Kidney epithelial cell (primary cell): ENCODE results near the gene NFYC. TPM values are rescaled to one million over a fixed set of nuclear protein-coding genes. Genes with fewer than 3 reads are reported as not detected.

Experiments
- DNase-seq: peaks from one replicate; pipeline ENCODE4 v3.0.0-alpha.2; 2010; ENCODE audit warnings: low read depth
- H3K27me3 ChIP-seq: 2 replicates; pipeline ENCODE4 v1.6.0; 2011; ENCODE audit warnings: low read length; ENCODE audit not compliant: control insufficient read depth, insufficient read depth
- H3K36me3 ChIP-seq: 2 replicates; pipeline ENCODE4 v1.5.1; 2011; ENCODE audit warnings: low read length; ENCODE audit not compliant: control insufficient read depth, insufficient read depth
- H3K4me3 ChIP-seq: 2 replicates; pipeline ENCODE4 v1.5.1; 2011; ENCODE audit warnings: low read depth, mild to moderate bottlenecking, control low read depth, low read length
- total RNA-seq: library from RNA; depleted of rRNA; stranded (reverse); fragments of >200 nt; gene quantifications from 2 replicates; pipeline ENCODE4 v1.2.3, GENCODE V29; 2015
- TF ChIP-seq, protein P1 (sequence below): IDR thresholded peaks from 2 replicates; pipeline ENCODE4 v1.5.1; 2011; ENCODE audit warnings: mild to moderate bottlenecking, moderate library complexity, low read length, control low read depth, inconsistent platforms; ENCODE audit not compliant: insufficient read depth, poor library complexity, severe bottlenecking

NFYC gene
- total RNA-seq, 1 donor from 2014 or later: 44.4 TPM

DNA sequence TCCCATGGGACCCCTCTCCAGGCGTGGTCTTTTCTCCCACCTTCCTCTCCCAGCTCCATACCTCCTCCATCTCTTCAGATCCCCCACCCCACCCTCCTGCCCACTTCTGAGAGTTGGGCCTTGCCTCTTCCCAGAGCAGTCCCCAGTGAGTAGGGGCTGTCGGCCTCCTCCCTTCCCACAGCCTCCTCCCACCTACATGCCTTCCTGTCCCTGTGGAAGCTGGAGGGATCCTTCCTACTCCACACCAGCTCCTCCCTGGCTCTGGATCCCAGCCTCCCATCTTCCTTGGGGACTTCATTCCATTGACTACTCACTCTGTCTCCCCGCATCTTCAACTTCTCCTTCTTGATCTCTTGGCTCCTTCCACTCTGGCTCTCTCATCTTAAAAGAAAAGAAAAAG lies 116.9 kb downstream of the NFYC start:
- no peak for DNase-seq
- TF ChIP-seq, protein P1, sequence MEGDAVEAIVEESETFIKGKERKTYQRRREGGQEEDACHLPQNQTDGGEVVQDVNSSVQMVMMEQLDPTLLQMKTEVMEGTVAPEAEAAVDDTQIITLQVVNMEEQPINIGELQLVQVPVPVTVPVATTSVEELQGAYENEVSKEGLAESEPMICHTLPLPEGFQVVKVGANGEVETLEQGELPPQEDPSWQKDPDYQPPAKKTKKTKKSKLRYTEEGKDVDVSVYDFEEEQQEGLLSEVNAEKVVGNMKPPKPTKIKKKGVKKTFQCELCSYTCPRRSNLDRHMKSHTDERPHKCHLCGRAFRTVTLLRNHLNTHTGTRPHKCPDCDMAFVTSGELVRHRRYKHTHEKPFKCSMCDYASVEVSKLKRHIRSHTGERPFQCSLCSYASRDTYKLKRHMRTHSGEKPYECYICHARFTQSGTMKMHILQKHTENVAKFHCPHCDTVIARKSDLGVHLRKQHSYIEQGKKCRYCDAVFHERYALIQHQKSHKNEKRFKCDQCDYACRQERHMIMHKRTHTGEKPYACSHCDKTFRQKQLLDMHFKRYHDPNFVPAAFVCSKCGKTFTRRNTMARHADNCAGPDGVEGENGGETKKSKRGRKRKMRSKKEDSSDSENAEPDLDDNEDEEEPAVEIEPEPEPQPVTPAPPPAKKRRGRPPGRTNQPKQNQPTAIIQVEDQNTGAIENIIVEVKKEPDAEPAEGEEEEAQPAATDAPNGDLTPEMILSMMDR: no peak
- H3K4me3 ChIP-seq: no peak overlapping the region
- no peaks in the 10 kb centered on the region for H3K36me3 ChIP-seq
- H3K27me3 ChIP-seq: no peaks in the 10 kb centered on the region

DNA sequence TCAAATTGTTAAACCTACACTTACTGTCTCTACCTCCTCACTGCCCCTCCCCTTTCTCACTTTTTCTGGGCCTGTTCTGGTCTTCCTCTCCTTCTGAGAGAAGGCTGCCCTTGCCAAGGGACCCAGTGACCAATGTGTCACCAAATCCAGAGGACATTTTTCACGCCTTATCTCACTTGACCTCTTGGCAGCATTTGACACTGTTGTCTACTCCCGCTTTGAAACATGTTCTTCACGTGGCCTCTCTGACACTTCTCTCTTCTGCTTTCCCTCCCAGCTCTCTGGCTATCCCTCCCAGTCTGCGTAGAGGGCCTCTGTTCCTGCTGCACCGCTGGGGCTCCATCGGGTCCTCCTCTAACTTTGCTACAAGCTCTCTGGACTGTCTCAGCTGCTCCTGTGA lies 117.4 kb downstream of the NFYC start:
- H3K36me3 ChIP-seq: no peaks in the 10 kb centered on the region

DNA sequence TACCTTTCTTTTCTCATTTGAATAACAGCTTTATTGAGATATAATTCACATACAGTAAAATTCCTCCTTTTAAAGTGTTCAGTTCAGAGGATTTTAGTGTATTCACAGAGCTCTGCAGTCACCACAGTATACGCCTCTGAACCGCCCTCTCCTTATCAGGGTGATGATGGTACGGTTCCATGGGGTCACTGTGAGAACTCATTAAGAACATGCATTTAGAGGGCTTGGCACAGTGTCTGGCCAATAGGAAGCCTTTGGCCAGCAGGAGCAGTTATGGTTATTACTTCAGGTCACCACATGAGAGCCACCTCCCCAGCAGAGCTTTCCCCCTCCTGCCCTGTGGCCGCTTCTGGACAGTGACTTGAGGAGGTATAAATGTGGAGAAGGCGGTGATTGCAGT lies 119.4 kb downstream of the NFYC start:
- no peaks in the 10 kb centered on the region for H3K36me3 ChIP-seq
- TF ChIP-seq, protein P1: no peak
- H3K4me3 ChIP-seq: no peak overlapping the region
- DNase-seq: no peak
- H3K27me3 ChIP-seq: no peaks in the 10 kb centered on the region

More for the DNA sequence above, 117.4 kb downstream of the NFYC start:
- no peak for DNase-seq
- Histone ChIP-seq H3K27me3 (no peaks in the 10 kb centered on the region), H3K4me3 (no peak overlapping the region)
- TF ChIP-seq, protein P1: no peak

DNA sequence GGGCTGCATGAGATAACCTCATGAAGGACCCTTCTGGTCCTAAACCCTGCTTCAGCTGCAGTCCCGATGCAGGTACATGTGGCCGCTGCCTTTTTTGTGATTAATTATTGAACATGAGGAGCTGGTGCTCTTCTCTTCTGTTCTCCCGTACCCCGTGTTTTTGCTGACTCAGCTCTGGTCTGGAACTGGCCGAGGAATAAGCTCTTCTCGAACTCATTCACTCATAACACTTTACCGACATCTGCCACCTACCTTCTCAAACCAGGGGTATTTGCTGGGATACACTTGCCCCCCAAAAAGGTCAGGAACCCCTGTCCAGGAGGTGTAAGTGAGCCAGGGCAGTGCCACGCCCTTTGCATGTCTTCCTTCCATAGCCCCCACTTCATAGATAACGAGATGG lies 123.9 kb downstream of the NFYC start:
- Histone ChIP-seq H3K27me3 (peaks cover 8% of the 10 kb centered on the region), H3K36me3 (no peaks in the 10 kb centered on the region)
- TF ChIP-seq, protein P1: no peak

DNA sequence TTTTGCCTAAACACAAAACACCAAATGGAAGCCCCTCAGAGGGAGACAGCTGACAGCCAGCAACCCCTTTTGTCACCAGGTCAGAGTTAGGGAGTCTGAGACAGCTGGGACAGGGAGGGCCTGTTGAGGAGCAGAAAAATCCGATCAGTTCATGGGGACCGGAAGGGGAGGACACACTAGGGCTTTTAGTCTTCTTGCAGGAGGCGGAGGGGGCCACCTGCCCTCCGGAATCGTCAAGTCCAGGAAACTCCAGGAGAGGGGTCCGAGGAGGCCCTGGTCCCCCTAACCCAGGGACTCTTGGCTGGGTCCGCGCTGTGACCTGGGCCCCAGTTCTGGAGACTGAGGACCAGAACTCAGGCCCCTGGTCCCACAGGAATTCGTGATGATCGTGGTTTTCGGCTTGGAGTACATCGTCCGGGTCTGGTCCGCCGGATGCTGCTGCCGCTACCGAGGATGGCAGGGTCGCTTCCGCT lies 126.3 kb downstream of the NFYC start:
- Histone ChIP-seq H3K27me3 (peaks cover 8% of the 10 kb centered on the region), H3K4me3 (no peak overlapping the region)

More for the DNA sequence above, 123.9 kb downstream of the NFYC start:
- H3K4me3 ChIP-seq: no peak overlapping the region
- DNase-seq: no peak

More for the DNA sequence above, 126.3 kb downstream of the NFYC start:
- TF ChIP-seq, protein P1: no peak
- H3K36me3 ChIP-seq: no peaks in the 10 kb centered on the region
- DNase-seq: no peak
